HEK293 (cell line): ENCODE measurements around the gene GPHN.

Experiments used
- CTCF ChIA-PET: fragments of 350-600 bp; formaldehyde crosslinking; extraction: SDS; loops from one replicate; lab custom pipeline; 2021; ENCODE audit warnings: antibody characterized with exemption; lab: Yijun Ruan, JAX
- POLR2A ChIA-PET: fragments of 300-600 bp; formaldehyde crosslinking; extraction: SDS; loops from one replicate; lab custom pipeline; 2020; ENCODE audit warnings: antibody characterized with exemption, inconsistent platforms; lab: Yijun Ruan, JAX
- H3K27ac ChIP-seq: fragments of 200-500 bp; sonication (Bioruptor generic); 2 replicates; pipeline ENCODE4 v1.5.1; 2014; ENCODE audit warnings: low read depth, low read length, control low read depth, inconsistent platforms; ENCODE audit errors: extremely low read depth
- H3K36me3 ChIP-seq, 2 experiments: fragments of 200-500 bp in 1 of 2; sonication (Bioruptor generic) in 1 of 2; 1 replicate in 1 of 2; 2 replicates in 1 of 2; pipeline ENCODE4 v1.5.1; 2014 to 2017; ENCODE audit warnings: inconsistent platforms in 2 of 2, low read length in 2 of 2; ENCODE audit not compliant: control insufficient read depth in 2 of 2, insufficient read depth in 1 of 2
- H3K4me1 ChIP-seq: fragments of 200-500 bp; sonication (Bioruptor generic); 2 replicates; pipeline ENCODE4 v1.5.1; 2014; ENCODE audit warnings: mild to moderate bottlenecking, low read length, inconsistent platforms; ENCODE audit not compliant: control insufficient read depth, insufficient read depth
- H3K4me3 ChIP-seq: 2 replicates; pipeline ENCODE4 v1.5.1; 2011; ENCODE audit warnings: low read depth, mild to moderate bottlenecking, control low read depth, low read length, moderate library complexity
- H3K9me3 ChIP-seq: fragments of 200-500 bp; sonication (Bioruptor generic); 2 replicates; pipeline ENCODE4 v1.5.1; 2014; ENCODE audit warnings: low read depth, low read length, inconsistent platforms; ENCODE audit not compliant: control insufficient read depth, insufficient read depth
- AEBP2 ChIP-seq: fragments of 450-650 bp; formaldehyde crosslinking; IDR thresholded peaks from 2 replicates; pipeline ENCODE4 v1.5.1; 2016; ENCODE audit warnings: missing biosample characterization, missing genetic modification characterization, borderline replicate concordance
- KLF1 ChIP-seq: fragments of 450-650 bp; formaldehyde crosslinking; IDR thresholded peaks from 2 replicates; pipeline ENCODE4 v1.5.1; 2016; ENCODE audit warnings: missing biosample characterization, missing genetic modification characterization
- PRDM2 ChIP-seq: fragments of 450-650 bp; formaldehyde crosslinking; IDR thresholded peaks from 2 replicates; pipeline ENCODE4 v1.5.1; 2016; ENCODE audit warnings: missing biosample characterization, missing genetic modification characterization, borderline replicate concordance
- SP3 ChIP-seq: fragments of 450-650 bp; formaldehyde crosslinking; IDR thresholded peaks from 2 replicates; pipeline ENCODE4 v1.5.1; 2016; ENCODE audit warnings: missing biosample characterization, missing genetic modification characterization
- TRIM28 ChIP-seq: IDR thresholded peaks from 2 replicates; pipeline ENCODE4 v1.6.1; 2011; ENCODE audit warnings: low read length, control low read depth, borderline replicate concordance
- ZEB2 ChIP-seq: fragments of 450-650 bp; formaldehyde crosslinking; IDR thresholded peaks from 2 replicates; pipeline ENCODE4 v1.5.1; 2016; ENCODE audit warnings: missing biosample characterization, missing genetic modification characterization
- ZFHX2 ChIP-seq: fragments of 450-650 bp; formaldehyde crosslinking; conservative IDR thresholded peaks from 2 replicates; pipeline ENCODE4 v1.5.1; 2016; ENCODE audit warnings: missing biosample characterization, missing genetic modification characterization
- ZFP69B ChIP-seq: fragments of 450-650 bp; formaldehyde crosslinking; IDR thresholded peaks from 2 replicates; pipeline ENCODE4 v1.5.1; 2016; ENCODE audit warnings: missing biosample characterization, missing genetic modification characterization
- ZNF121 ChIP-seq: fragments of 450-650 bp; formaldehyde crosslinking; IDR thresholded peaks from 2 replicates; pipeline ENCODE4 v1.5.1; 2016; ENCODE audit warnings: missing biosample characterization, missing genetic modification characterization
- ZNF24 ChIP-seq: fragments of 450-650 bp; formaldehyde crosslinking; IDR thresholded peaks from 2 replicates; pipeline ENCODE4 v1.5.1; 2016; ENCODE audit warnings: missing biosample characterization, missing genetic modification characterization
- ZNF274 ChIP-seq, 2 experiments: fragments of 200-500 bp in 1 of 2; fragments of 450-650 bp in 1 of 2; sonication (Bioruptor generic) in 1 of 2; formaldehyde crosslinking in 1 of 2; IDR thresholded peaks; 2 replicates each; pipeline versions ENCODE4 v1.5.1 to v1.6.1; 2014 to 2016; ENCODE audit warnings: borderline replicate concordance in 1 of 2, inconsistent platforms in 1 of 2, low read length in 1 of 2, missing biosample characterization in 1 of 2, missing genetic modification characterization in 1 of 2
- ZNF707 ChIP-seq: fragments of 450-650 bp; formaldehyde crosslinking; IDR thresholded peaks from 2 replicates; pipeline ENCODE4 v1.5.1; 2016; ENCODE audit warnings: missing biosample characterization, missing genetic modification characterization
- ZNF785 ChIP-seq: fragments of 450-650 bp; formaldehyde crosslinking; IDR thresholded peaks from 2 replicates; pipeline ENCODE4 v1.5.1; 2016; ENCODE audit warnings: missing biosample characterization, missing genetic modification characterization
- ZNF791 ChIP-seq: fragments of 450-650 bp; formaldehyde crosslinking; IDR thresholded peaks from 2 replicates; pipeline ENCODE4 v1.5.1; 2016; ENCODE audit warnings: missing biosample characterization, missing genetic modification characterization
- ZNF792 ChIP-seq: fragments of 450-650 bp; formaldehyde crosslinking; IDR thresholded peaks from 2 replicates; pipeline ENCODE4 v1.5.1; 2016; ENCODE audit warnings: missing biosample characterization, missing genetic modification characterization
- TF ChIP-seq, protein P1 (sequence below): fragments of 450-650 bp; formaldehyde crosslinking; IDR thresholded peaks from 2 replicates; pipeline ENCODE4 v1.5.1; 2017; ENCODE audit warnings: missing biosample characterization, missing genetic modification characterization
- TF ChIP-seq, protein P2 (sequence below): fragments of 450-650 bp; formaldehyde crosslinking; IDR thresholded peaks from 2 replicates; pipeline ENCODE4 v1.5.1; 2016; ENCODE audit warnings: missing biosample characterization, missing genetic modification characterization
- TF ChIP-seq, protein P3 (sequence below): fragments of 450-650 bp; formaldehyde crosslinking; conservative IDR thresholded peaks from 2 replicates; pipeline ENCODE4 v1.5.1; 2016; ENCODE audit warnings: low read depth, missing biosample characterization, missing genetic modification characterization

Gene GPHN

GRCh38 chr14:66477567-66477966, 30.4 kb upstream of the GPHN start (continued):
- no peak for TF ChIP-seq SP3 (tag by site-specific recombination)
- no peak for TF ChIP-seq ZNF785
- TF ChIP-seq ZNF24 (tag by site-specific recombination), result no peak
- TF ChIP-seq ZNF792, result no peak
- TF ChIP-seq ZFHX2 (tag by site-specific recombination), result no peak
- TF ChIP-seq, protein P1, sequence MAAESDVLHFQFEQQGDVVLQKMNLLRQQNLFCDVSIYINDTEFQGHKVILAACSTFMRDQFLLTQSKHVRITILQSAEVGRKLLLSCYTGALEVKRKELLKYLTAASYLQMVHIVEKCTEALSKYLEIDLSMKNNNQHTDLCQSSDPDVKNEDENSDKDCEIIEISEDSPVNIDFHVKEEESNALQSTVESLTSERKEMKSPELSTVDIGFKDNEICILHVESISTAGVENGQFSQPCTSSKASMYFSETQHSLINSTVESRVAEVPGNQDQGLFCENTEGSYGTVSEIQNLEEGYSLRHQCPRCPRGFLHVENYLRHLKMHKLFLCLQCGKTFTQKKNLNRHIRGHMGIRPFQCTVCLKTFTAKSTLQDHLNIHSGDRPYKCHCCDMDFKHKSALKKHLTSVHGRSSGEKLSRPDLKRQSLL (tag by site-specific recombination), result no peak
- TF ChIP-seq AEBP2 (tag by site-specific recombination), result no peak
- TF ChIP-seq ZNF707, result no peak
- no peak for TF ChIP-seq TRIM28
- TF ChIP-seq ZNF791 (tag by site-specific recombination), result no peak

DNA sequence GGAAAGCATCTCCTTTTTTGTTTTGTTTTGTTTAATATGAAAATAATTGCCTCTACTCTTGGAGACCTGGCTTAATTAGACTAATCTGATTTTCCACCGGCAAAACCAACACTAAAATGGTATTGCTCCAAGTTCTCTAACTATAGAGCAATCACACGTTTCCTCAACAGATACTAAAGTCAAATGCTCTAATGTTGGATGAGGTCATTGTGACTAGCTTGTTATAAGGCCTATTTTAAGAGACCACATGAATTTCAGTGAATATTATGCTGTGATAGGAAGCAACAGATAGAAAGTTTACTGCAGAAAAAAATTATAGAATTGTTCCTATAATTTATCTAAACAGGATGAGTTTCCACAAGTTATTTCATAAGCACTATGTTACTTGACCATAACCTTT, 25.1 kb upstream of the GPHN start:
- no peak overlapping the region for H3K4me3 ChIP-seq
- no peaks in the 10 kb centered on the region for H3K9me3 ChIP-seq
- H3K36me3 ChIP-seq, result no peaks in the 10 kb centered on the region
- no peak for TF ChIP-seq KLF1 (tag by site-specific recombination)
- TF ChIP-seq, protein P2, sequence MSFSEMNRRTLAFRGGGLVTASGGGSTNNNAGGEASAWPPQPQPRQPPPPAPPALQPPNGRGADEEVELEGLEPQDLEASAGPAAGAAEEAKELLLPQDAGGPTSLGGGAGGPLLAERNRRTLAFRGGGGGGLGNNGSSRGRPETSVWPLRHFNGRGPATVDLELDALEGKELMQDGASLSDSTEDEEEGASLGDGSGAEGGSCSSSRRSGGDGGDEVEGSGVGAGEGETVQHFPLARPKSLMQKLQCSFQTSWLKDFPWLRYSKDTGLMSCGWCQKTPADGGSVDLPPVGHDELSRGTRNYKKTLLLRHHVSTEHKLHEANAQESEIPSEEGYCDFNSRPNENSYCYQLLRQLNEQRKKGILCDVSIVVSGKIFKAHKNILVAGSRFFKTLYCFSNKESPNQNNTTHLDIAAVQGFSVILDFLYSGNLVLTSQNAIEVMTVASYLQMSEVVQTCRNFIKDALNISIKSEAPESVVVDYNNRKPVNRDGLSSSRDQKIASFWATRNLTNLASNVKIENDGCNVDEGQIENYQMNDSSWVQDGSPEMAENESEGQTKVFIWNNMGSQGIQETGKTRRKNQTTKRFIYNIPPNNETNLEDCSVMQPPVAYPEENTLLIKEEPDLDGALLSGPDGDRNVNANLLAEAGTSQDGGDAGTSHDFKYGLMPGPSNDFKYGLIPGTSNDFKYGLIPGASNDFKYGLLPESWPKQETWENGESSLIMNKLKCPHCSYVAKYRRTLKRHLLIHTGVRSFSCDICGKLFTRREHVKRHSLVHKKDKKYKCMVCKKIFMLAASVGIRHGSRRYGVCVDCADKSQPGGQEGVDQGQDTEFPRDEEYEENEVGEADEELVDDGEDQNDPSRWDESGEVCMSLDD (tag by site-specific recombination), result no peak
- TF ChIP-seq ZNF274 (IDR thresholded peaks at IDR 0.05; ENCODE audit: low read length), result no peak
- no peak for TF ChIP-seq ZNF274 (tag by site-specific recombination; IDR thresholded peaks at IDR 0.05; ENCODE audit: borderline replicate concordance)
- TF ChIP-seq, protein P3, sequence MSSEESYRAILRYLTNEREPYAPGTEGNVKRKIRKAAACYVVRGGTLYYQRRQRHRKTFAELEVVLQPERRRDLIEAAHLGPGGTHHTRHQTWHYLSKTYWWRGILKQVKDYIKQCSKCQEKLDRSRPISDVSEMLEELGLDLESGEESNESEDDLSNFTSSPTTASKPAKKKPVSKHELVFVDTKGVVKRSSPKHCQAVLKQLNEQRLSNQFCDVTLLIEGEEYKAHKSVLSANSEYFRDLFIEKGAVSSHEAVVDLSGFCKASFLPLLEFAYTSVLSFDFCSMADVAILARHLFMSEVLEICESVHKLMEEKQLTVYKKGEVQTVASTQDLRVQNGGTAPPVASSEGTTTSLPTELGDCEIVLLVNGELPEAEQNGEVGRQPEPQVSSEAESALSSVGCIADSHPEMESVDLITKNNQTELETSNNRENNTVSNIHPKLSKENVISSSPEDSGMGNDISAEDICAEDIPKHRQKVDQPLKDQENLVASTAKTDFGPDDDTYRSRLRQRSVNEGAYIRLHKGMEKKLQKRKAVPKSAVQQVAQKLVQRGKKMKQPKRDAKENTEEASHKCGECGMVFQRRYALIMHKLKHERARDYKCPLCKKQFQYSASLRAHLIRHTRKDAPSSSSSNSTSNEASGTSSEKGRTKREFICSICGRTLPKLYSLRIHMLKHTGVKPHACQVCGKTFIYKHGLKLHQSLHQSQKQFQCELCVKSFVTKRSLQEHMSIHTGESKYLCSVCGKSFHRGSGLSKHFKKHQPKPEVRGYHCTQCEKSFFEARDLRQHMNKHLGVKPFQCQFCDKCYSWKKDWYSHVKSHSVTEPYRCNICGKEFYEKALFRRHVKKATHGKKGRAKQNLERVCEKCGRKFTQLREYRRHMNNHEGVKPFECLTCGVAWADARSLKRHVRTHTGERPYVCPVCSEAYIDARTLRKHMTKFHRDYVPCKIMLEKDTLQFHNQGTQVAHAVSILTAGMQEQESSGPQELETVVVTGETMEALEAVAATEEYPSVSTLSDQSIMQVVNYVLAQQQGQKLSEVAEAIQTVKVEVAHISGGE, result no peak
- no peak for TF ChIP-seq PRDM2 (tag by site-specific recombination)
- no peak for TF ChIP-seq ZFP69B (tag by site-specific recombination)
- TF ChIP-seq ZEB2, result no peak
- TF ChIP-seq ZNF121 (tag by site-specific recombination), result no peak
- CTCF ChIA-PET, result interaction anchor here (1.0 kb wide), 4 partner anchors 12 to 123 kb away, joined by 3 to 8 read pairs (median 4); partner anchors contain the start of gene GPHN
- H3K4me1 ChIP-seq, result no peaks in the 10 kb centered on the region
- POLR2A ChIA-PET, result no interaction called here
- no peak overlapping the region for H3K27ac ChIP-seq
